D341Med (cell line): ENCODE data around the gene POU6F2.
"Not testable (repeated sequence)": the region's sequence is repeated elsewhere in the genome, so short reads cannot be mapped to it uniquely, and the experiment has no call there.

Source experiments
- DNase-seq: peaks from one replicate; pipeline ENCODE4 v3.0.0; 2012; ENCODE audit warnings: low spot score

POU6F2 gene

GRCh38 chr7:39306016-39306570, 328.4 kb downstream of the POU6F2 start:
- no peak for DNase-seq

- no peak for DNase-seq
These were observed 333.0 kb downstream of the POU6F2 start for GRCh38 chr7:39310699-39311098.

- no peak for DNase-seq
These were observed 334.7 kb downstream of the POU6F2 start for GRCh38 chr7:39312254-39312989.

GRCh38 chr7:39313376-39313775, 335.7 kb downstream of the POU6F2 start:
- no peak for DNase-seq

GRCh38 chr7:39313974-39314373, 336.3 kb downstream of the POU6F2 start:
- no peak for DNase-seq

- no peak for DNase-seq
These were observed 339.4 kb downstream of the POU6F2 start for GRCh38 chr7:39317107-39317506.

GRCh38 chr7:39317896-39318295, 340.2 kb downstream of the POU6F2 start:
- DNase-seq: no peak

GRCh38 chr7:39321245-39321644, 343.5 kb downstream of the POU6F2 start:
- DNase-seq: no peak

- DNase-seq: no peak
These were observed 344.3 kb downstream of the POU6F2 start for GRCh38 chr7:39321909-39322498.

- no peak for DNase-seq
These were observed 346.5 kb downstream of the POU6F2 start for GRCh38 chr7:39324139-39324760.

GRCh38 chr7:39331607-39332006, 353.9 kb downstream of the POU6F2 start:
- not testable (repeated sequence) for DNase-seq

GRCh38 chr7:39332142-39332541, 354.4 kb downstream of the POU6F2 start:
- DNase-seq: no peak

- DNase-seq: no peak
These were observed 356.0 kb downstream of the POU6F2 start for GRCh38 chr7:39333701-39334100.

GRCh38 chr7:39336442-39336841, 358.7 kb downstream of the POU6F2 start:
- no peak for DNase-seq

GRCh38 chr7:39338716-39339115, 361.0 kb downstream of the POU6F2 start:
- DNase-seq: no peak

- no peak for DNase-seq
These were observed 361.9 kb downstream of the POU6F2 start for GRCh38 chr7:39339591-39339990.

- no peak for DNase-seq
These were observed 363.4 kb downstream of the POU6F2 start for GRCh38 chr7:39341083-39341482.

- no peak for DNase-seq
These were observed 365.1 kb downstream of the POU6F2 start for GRCh38 chr7:39342763-39343162.

- DNase-seq: no peak
These were observed 371.9 kb downstream of the POU6F2 start for GRCh38 chr7:39349452-39350123.

- peak; percentile 73 for DNase-seq
These were observed 376.1 kb downstream of the POU6F2 start for GRCh38 chr7:39353615-39354376.

GRCh38 chr7:39355664-39356063, 378.0 kb downstream of the POU6F2 start:
- no peak for DNase-seq
